Glutamatergic neuron (in vitro differentiated cells): ENCODE measurements around the gene AGPS. TPM values are rescaled to one million over a fixed set of nuclear protein-coding genes. Genes with fewer than 3 reads are reported as not detected.

ENCODE experiments used
- DNase-seq: peaks from one replicate; pipeline ENCODE4 v3.0.0; 2022
- H3K27ac Mint-ChIP-seq: one replicate; pipeline ENCODE4 v1.8.0; 2020; ENCODE audit warnings: mild to moderate bottlenecking, mixed read lengths, inconsistent platforms; ENCODE audit not compliant: unreplicated experiment
- H3K27me3 Mint-ChIP-seq: one replicate; pipeline ENCODE4 v1.8.0; 2020; ENCODE audit warnings: mild to moderate bottlenecking, moderate library complexity, mixed read lengths, inconsistent platforms; ENCODE audit not compliant: unreplicated experiment
- H3K36me3 Mint-ChIP-seq: one replicate; pipeline ENCODE4 v1.8.0; 2020; ENCODE audit warnings: mild to moderate bottlenecking, mixed read lengths, inconsistent platforms; ENCODE audit not compliant: unreplicated experiment
- H3K4me1 Mint-ChIP-seq: one replicate; pipeline ENCODE4 v1.8.0; 2020; ENCODE audit warnings: mild to moderate bottlenecking, low read depth, mixed read lengths, inconsistent platforms; ENCODE audit not compliant: unreplicated experiment
- H3K4me3 Mint-ChIP-seq: one replicate; pipeline ENCODE4 v1.8.0; 2020; ENCODE audit warnings: mild to moderate bottlenecking, mixed read lengths, inconsistent platforms; ENCODE audit not compliant: unreplicated experiment
- H3K9me3 Mint-ChIP-seq: one replicate; pipeline ENCODE4 v1.8.0; 2020; ENCODE audit warnings: mild to moderate bottlenecking, moderate library complexity, mixed read lengths, inconsistent platforms; ENCODE audit not compliant: unreplicated experiment
- total RNA-seq: library from RNA; stranded (reverse); fragmentation: NEBNext Ultra II Directional; extraction: Animal tissue kit (Norgen Biotek cat#: 25700); gene quantifications from one replicate; pipeline ENCODE4 v1.2.1, GENCODE V29; 2021; ENCODE audit not compliant: unreplicated experiment
- TF ChIP-seq, protein P1 (sequence below): fragments of 200-600 bp; sonication (generic); IDR thresholded peaks from one replicate; pipeline ENCODE4 v1.5.0; 2021; ENCODE audit not compliant: partially characterized antibody, unreplicated experiment

The AGPS gene
- total RNA-seq, 1 donor from 2014 or later, result 50.8 TPM

DNA sequence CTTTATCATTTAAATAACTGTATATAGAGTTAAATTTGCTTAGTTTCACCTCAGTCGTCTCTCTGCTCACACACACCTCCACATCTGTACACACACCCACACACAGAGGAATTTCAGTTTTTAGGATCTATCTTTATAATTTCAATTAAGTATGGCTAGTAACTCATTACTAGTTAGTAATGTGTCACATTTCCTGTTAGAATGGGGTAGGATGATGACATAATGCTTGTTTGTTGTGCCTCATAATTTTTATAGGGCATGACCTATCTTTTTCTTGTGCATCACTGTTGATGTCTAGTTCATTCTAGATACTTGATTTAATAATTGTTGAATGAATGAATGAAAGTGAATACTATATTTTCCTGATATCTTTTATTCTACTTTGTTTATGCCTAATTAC is 108.6 kb downstream of the AGPS start:
- H3K9me3 Mint-ChIP-seq, result no peaks in the 10 kb centered on the region
- H3K27ac Mint-ChIP-seq, result no peak overlapping the region
- TF ChIP-seq, protein P1, sequence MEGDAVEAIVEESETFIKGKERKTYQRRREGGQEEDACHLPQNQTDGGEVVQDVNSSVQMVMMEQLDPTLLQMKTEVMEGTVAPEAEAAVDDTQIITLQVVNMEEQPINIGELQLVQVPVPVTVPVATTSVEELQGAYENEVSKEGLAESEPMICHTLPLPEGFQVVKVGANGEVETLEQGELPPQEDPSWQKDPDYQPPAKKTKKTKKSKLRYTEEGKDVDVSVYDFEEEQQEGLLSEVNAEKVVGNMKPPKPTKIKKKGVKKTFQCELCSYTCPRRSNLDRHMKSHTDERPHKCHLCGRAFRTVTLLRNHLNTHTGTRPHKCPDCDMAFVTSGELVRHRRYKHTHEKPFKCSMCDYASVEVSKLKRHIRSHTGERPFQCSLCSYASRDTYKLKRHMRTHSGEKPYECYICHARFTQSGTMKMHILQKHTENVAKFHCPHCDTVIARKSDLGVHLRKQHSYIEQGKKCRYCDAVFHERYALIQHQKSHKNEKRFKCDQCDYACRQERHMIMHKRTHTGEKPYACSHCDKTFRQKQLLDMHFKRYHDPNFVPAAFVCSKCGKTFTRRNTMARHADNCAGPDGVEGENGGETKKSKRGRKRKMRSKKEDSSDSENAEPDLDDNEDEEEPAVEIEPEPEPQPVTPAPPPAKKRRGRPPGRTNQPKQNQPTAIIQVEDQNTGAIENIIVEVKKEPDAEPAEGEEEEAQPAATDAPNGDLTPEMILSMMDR, result no peak
- no peaks in the 10 kb centered on the region for H3K27me3 Mint-ChIP-seq
- DNase-seq, result no peak
- H3K4me1 Mint-ChIP-seq, result no peaks in the 10 kb centered on the region
- H3K4me3 Mint-ChIP-seq, result no peak overlapping the region
- H3K36me3 Mint-ChIP-seq, result no peaks in the 10 kb centered on the region

DNA sequence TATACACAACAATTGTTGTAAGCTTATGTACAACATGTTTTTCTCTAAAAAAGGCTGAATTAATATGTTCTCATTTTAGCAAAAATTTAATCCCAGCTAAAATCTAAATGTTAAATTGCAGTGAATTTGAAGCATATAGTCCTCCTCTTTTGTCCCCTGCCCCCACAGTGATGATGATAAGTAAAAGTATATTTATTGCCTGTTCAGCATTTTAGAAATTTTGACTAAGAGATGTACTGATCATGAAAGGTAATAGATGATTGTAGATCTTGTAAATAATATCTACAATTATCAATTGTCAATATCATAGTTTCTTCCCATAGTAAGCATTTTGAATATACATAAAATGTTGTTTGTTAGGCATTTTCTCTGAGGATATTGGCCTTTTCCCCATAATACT is 113.9 kb downstream of the AGPS start:
- TF ChIP-seq, protein P1, result no peak
- no peaks in the 10 kb centered on the region for H3K27me3 Mint-ChIP-seq
- no peaks in the 10 kb centered on the region for H3K36me3 Mint-ChIP-seq
- no peak for DNase-seq
- H3K4me3 Mint-ChIP-seq, result no peak overlapping the region
- H3K9me3 Mint-ChIP-seq, result no peaks in the 10 kb centered on the region
- H3K4me1 Mint-ChIP-seq, result peaks cover 3% of the 10 kb centered on the region
- no peak overlapping the region for H3K27ac Mint-ChIP-seq

DNA sequence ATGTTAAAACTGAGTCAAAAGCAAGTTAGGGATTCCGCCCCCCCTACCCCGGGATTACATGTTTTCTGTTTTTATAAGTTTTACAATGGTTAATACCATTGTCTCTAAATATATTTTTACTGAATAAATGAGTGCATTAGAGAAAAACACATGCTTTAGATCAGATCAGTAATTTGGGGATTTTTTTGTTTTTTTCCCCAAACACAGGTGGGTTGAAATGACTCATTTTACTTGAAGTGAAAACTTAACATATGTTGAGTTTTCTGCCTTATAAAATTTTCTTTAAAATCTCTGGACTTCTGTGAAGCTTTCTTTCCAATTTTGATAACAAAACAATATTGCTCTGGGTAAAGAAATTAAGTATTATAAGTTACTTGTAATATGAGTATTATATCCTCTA is 114.4 kb downstream of the AGPS start:
- no peak overlapping the region for H3K27ac Mint-ChIP-seq
- H3K4me3 Mint-ChIP-seq, result no peak overlapping the region
- no peak for DNase-seq
- H3K9me3 Mint-ChIP-seq, result no peaks in the 10 kb centered on the region
- no peaks in the 10 kb centered on the region for H3K27me3 Mint-ChIP-seq
- H3K36me3 Mint-ChIP-seq, result no peaks in the 10 kb centered on the region
- TF ChIP-seq, protein P1, result no peak
- H3K4me1 Mint-ChIP-seq, result peaks cover 3% of the 10 kb centered on the region

DNA sequence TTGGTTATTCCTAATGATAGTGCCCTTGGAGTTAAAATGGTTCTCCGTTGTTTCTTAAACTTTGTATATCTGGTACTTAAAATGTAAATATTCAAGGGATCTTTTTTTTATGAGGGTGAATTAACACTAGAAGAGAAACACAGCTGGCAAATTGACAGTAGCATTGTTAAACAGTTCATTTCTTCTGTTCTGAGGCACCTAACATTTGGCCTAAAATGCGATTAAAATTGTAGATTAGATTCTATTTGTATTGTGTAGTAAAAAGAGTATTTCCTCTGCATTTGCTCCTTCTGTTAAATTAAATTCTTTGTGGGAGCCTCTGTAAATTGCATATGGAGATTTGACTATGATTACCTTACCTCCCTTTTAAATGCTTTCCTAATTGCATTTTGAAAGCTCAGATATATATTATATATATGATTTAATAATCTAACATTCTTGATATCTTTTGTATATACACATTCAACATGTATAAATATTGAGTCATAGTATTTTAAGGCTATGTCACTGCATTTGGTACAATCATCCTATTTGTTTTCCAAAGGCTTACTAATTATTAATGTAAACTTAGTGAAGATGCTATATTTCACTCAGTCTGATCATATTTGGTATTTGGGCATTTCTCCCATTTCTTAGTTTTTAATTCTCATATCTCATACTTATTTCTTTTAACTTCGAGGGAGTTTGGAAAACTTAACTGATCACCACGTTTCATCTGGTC is 124.4 kb downstream of the AGPS start:
- TF ChIP-seq, protein P1, result no peak
- no peak for DNase-seq
- no peak overlapping the region for H3K4me3 Mint-ChIP-seq
- H3K27ac Mint-ChIP-seq, result no peak overlapping the region
- peaks cover 22% of the 10 kb centered on the region for H3K4me1 Mint-ChIP-seq
- H3K9me3 Mint-ChIP-seq, result peaks cover 1% of the 10 kb centered on the region
- no peaks in the 10 kb centered on the region for H3K36me3 Mint-ChIP-seq
- H3K27me3 Mint-ChIP-seq, result no peaks in the 10 kb centered on the region

DNA sequence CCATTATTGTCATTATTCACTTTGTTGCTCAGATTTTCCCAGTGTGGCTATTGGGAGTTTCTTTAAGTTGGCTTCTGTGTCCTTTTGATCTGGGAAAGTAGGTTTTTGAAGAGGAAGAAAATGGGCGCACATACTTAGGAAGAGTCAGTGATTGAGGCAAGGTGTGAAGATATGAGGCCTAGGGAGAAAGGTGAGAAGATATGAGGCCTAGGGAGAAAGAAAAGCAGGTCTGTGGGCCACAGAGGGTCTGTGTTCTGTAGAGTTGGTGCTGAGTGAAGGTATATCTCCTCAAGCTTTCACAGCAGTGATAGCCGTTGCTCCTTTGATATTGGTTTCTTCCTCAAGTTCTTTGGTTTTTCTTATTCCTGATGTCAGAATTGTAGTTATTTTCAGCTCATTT is 126.2 kb downstream of the AGPS start:
- Mint-ChIP-seq H3K4me1 (peaks cover 20% of the 10 kb centered on the region), H3K27ac (no peak overlapping the region)
- DNase-seq, result no peak

More for the DNA sequence above, 126.2 kb downstream of the AGPS start:
- Mint-ChIP-seq H3K9me3 (no peaks in the 10 kb centered on the region), H3K4me3 (no peak overlapping the region), H3K36me3 (no peaks in the 10 kb centered on the region), H3K27me3 (no peaks in the 10 kb centered on the region)
- TF ChIP-seq, protein P1, result no peak
